HG03280 (cell line): ENCODE measurements around the gene SLC30A7.

Experiments
- ATAC-seq: cut with Tn5 transposase; IDR thresholded peaks from one replicate; pipeline ENCODE4 v1.9.1; 2021; ENCODE audit warnings: mild to moderate bottlenecking, moderate library complexity; ENCODE audit not compliant: unreplicated experiment

Gene SLC30A7

GRCh38 chr1:100969327-100969726 is 73.4 kb downstream of the SLC30A7 start:
- no peak for ATAC-seq

GRCh38 chr1:100971021-100971420 is 75.1 kb downstream of the SLC30A7 start:
- ATAC-seq: no peak

GRCh38 chr1:100972185-100972584 is 76.3 kb downstream of the SLC30A7 start:
- ATAC-seq: no peak

GRCh38 chr1:100976936-100977335 is 81.0 kb downstream of the SLC30A7 start:
- no peak for ATAC-seq

GRCh38 chr1:100979631-100980030 is 83.7 kb downstream of the SLC30A7 start:
- no peak for ATAC-seq

- ATAC-seq: no peak
These were observed 86.9 kb downstream of the SLC30A7 start for GRCh38 chr1:100982793-100983192.

- no peak for ATAC-seq
These were observed 92.2 kb downstream of the SLC30A7 start for GRCh38 chr1:100988121-100988520.

- ATAC-seq: no peak
These were observed 93.6 kb downstream of the SLC30A7 start for GRCh38 chr1:100989306-100990077.

GRCh38 chr1:100995198-100995988 is 99.5 kb downstream of the SLC30A7 start:
- ATAC-seq: no peak

GRCh38 chr1:100998426-100998825 is 102.5 kb downstream of the SLC30A7 start:
- no peak for ATAC-seq

- no peak for ATAC-seq
These were observed 104.4 kb downstream of the SLC30A7 start for GRCh38 chr1:101000131-101000873.

- ATAC-seq: no peak
These were observed 106.7 kb downstream of the SLC30A7 start for GRCh38 chr1:101002551-101002950.

- ATAC-seq: no peak
These were observed 107.2 kb downstream of the SLC30A7 start for GRCh38 chr1:101003012-101003650.

- ATAC-seq: no peak
These were observed 108.2 kb downstream of the SLC30A7 start for GRCh38 chr1:101004061-101004460.

- ATAC-seq: no peak
These were observed 108.8 kb downstream of the SLC30A7 start for GRCh38 chr1:101004670-101005069.

GRCh38 chr1:101005183-101005582 is 109.3 kb downstream of the SLC30A7 start:
- no peak for ATAC-seq

- no peak for ATAC-seq
These were observed 110.0 kb downstream of the SLC30A7 start for GRCh38 chr1:101005871-101006270.

GRCh38 chr1:101006553-101006952 is 110.7 kb downstream of the SLC30A7 start:
- ATAC-seq: no peak

- ATAC-seq: no peak
These were observed 112.4 kb downstream of the SLC30A7 start for GRCh38 chr1:101008229-101008834.

GRCh38 chr1:101013776-101014175 is 117.9 kb downstream of the SLC30A7 start:
- no peak for ATAC-seq

- no peak for ATAC-seq
These were observed 121.6 kb downstream of the SLC30A7 start for GRCh38 chr1:101017448-101017847.
